Measurements from ENCODE around the gene SKI. TPM values are rescaled to one million over a fixed set of nuclear protein-coding genes. Genes with fewer than 3 reads are reported as not detected.
"Not testable (repeated sequence)": the region's sequence is repeated elsewhere in the genome, so short reads cannot be mapped to it uniquely, and the experiment has no call there.

SKI gene
- total RNA-seq, 1 donor from 2014 or later: 108 TPM

DNA sequence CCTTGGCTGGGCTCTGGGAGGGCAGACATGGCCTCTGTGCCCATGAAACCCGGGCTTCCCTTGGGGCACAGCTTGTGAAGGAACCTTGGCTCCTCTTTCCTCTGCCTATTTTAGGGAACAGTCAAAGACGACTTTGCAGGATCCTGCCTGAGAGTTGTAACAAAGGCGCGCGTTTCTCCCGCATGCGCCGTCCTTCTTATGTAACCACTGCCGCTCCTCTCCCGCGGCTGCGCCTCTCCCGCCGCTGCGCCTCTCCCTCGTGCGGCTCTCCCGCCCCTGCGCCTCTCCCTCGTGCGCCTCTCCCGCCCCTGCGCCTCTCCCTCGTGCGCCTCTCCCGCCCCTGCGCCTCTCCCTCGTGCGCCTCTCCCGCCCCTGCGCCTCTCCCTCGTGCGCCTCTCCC lies 103.5 kb downstream of the SKI start:
- DNase-seq (ENCODE audit: low spot score); intact Hi-C loops (cut with DNase I): not testable (repeated sequence)

DNA sequence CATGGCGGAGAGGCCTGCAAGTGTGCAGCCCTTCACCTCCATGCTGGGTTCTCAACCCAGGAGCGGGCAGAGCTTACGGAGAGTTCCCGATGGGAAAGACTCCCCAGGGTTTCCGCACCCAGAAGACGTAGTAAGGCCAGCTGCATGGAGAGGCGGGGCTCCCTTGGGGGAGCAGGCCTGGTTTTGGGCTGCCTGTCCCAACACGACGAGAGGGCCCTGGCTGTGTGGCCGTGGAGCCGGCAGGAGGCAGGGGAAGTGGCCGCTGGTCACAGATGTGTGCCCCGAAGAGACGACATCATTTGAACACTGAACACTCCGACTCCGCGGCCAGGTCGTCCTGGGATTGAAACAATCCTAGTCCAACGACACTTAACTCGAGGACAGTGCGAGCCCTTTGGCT lies 106.2 kb downstream of the SKI start:
- intact Hi-C loops (cut with DNase I): no loop called here
- ATAC-seq: no peak
- DNase-seq (ENCODE audit: low spot score): no peak

More for the DNA sequence above, 103.5 kb downstream of the SKI start:
- not testable (repeated sequence) for ATAC-seq

DNA sequence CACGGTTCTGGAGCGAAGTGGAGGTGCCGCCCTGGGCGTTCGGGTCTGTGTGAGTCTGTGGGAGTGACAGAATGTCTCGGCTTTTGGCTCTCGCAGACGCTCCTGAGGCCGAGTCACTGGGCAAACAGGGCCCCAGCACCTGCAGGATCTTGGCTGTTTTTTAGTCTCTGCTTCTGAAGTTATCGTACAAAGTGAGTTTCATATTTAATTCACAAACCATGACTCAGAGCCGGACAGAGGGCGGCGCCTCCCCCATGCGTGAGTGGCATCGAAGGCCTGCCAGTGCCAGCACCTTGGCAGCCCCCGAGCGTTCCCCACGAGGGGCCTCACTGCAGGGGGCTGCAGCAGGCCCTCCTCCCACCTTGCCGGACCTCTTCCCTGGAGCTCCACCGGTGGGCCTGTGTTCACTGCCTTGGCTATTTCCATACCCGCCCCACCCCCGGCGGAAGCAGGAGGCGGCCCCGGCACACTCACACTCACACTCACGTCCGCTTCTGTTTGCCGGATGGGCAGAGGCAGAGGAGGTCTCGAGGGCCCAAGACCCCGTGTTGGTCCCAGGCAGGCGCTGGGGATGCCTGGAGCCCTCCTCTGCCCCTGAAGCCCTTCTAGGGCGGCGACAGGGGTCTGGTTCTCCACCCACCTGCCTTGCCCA lies 106.9 kb downstream of the SKI start:
- ATAC-seq (no peak), DNase-seq (ENCODE audit: low spot score) (no peak)
- intact Hi-C loops (cut with DNase I): no loop called here

DNA sequence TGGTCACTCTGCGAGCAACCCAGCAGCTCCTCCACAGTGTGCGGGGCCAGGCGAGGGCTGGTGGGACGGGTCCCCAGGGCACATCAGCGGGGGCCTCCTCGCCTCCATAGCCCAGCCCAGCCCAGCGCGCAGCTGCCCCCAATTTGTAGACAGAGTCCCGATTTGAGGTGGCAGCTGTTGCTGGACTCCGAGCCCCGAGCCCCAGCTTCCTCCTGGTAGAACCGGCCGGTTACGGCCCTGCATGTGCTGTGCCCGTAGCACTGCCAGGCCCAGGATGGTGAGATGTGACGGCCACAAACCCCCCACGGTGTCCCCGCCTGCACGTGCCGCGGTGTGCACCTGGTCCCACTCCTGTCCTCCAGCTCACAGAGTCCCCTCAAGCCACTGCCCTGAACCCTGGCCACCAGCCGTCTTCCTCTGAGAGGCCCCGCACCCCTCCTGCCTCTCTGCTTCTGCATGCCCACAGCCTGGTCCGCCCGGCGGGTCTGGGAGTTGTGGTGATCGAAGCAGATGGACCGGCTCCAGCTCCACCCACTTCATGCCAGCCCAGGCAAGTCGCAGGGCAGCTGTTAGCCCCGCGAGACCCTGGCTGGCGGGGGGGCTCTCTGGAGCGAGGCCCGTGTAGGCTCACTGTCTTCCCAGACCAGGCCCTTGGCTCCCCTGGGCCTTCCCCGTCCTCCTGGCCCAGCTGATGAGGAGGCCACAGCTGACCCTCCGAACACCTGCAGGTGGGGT lies 107.8 kb downstream of the SKI start:
- ATAC-seq (no peak), DNase-seq (ENCODE audit: low spot score) (no peak)
- intact Hi-C loops (cut with DNase I): no loop called here

DNA sequence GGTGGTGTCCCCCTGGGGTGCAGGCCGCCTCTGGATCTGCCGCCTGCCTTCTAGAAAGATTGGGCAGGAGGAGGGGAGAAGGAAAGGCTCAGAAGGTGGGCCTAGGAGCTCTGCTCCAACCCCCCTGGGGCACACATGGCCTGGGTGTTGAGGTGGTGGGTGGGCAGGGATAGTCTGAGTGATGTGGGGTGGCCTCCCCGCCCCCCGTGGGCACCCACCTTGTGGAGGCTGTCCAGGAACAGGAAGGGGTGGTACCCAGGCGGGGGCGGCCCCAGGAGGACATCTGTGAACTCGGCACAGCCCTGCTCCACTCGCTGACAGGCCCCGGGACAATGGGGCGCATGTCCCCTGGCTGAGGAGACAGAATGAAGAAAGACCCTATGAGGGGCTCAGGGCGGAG lies 108.4 kb downstream of the SKI start:
- intact Hi-C loops (cut with DNase I): no loop called here
- DNase-seq (ENCODE audit: low spot score) (no peak), ATAC-seq (no peak)

DNA sequence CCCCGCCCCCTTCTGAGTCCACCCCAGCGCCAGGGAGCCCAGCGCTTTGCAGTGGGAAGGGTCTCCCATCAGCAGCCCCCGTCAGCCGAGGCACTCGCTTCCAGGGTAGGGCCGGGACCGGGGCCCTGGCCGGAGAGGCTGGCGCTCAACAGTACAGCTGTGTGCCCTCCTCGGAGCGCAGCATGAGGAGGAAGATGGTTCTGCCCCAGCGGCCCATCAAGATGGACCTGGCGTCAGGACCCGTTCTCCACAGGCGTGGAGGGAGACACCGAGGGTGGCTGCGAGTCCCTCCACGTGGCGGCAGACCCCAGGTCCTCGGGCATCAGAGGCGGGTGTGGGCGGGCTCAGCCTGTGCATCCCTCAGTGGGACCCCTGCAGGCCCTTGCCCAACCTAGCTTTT lies 109.0 kb downstream of the SKI start:
- DNase-seq (ENCODE audit: low spot score) (no peak), ATAC-seq (no peak)
- intact Hi-C loops (cut with DNase I): no loop called here

DNA sequence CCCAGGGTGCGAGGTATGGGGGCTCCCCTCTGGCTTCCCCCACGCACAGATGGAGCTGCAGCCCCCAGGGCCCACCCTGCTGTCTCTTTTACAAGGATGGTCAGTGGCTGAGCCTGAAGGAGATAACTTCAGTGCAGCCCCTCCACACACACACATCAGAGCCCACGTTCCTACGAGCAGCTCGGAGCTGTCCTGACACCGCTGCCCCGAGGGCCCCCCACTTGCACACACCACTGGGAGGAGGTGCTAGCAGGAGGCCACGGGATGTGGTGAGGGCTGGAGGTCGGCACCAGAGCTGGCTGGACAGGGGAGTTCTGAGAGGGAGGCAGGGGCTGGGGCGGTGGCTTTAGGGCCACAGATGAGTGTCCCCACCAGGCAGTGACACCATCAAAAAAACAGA lies 109.4 kb downstream of the SKI start:
- ATAC-seq: no peak
- DNase-seq (ENCODE audit: low spot score): no peak
- intact Hi-C loops (cut with DNase I): no loop called here

DNA sequence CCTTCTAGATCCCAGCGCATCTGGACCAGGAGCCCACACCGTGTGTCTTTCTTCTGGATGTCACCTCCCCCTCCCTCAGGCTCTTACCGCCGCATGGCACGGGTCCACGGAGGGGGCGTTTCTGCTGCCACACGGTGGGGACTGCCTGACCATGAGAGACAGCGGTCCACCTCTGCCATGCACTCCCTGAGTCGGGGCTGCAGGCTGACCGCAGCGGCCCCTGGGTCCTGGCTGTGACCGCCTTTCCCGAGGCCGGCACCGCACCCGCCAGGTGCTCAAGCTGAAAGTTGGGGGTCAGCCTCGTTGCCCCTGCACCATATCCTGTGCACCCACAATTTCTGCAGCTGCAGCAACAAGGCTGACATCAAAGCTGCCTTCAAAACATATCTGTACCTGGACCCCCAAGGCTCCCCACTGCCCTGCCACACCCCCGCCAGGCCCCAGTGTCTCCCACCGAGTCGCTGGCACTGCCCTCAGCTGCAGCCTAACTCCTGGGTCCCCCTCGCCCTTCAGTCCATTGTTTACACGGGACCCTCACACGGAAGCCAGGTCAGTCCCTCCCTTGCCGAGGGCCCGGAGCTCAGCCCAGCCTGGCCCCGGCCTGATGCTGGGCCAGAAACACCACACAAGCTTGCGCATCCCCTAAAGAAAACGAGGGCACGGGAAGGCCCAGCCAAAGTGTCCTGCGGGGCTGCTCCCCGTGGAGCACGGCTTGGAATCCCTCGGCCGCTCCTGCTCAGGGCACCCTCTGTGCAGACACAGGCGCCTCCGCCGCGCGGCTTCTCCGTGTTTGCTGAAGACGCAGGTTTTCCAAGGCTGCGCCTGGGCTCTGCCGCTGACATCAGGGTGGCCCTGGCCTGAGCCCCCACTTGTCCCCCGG lies 111.3 kb downstream of the SKI start:
- DNase-seq (ENCODE audit: low spot score) (no peak), ATAC-seq (no peak)
- intact Hi-C loops (cut with DNase I): no loop called here

DNA sequence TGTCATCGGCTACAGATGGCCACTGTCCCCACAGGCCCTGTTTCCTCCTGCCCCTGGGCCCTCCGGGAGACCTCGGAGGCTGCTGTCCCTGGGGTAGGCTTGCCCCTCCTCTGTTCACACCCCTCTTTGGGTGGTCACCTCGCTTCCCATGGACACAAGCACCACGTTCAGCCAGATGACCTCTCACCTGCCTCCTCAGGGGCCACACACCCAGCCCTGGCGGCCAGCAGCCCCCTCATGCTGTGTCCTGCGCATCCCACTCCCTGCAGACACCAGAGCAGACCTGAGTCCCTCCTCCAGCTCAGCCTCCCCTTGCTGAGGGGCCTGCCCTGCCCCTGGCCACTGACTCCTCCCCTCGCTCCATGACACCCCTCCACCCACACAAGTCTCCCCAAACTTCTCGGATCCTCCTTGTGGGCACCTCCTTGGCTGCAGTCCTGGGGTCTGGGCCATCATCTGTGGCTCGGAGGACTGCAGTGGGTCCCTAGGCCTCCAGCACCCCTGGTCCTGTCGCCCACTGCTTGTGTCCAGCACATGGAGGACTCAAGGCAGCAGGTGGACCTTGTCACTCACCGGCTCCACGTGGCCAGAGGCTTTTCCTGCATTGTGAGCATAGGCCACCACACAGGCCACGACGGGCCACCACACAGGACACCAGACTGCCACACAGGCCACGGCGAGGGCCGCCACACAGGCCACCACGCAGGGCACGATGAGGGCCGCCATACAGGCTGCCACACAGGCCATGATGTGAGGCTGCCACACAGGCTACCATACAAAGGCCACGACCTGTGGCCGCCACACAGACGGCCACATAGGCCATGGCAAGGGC lies 112.2 kb downstream of the SKI start:
- intact Hi-C loops (cut with DNase I): no loop called here

DNA sequence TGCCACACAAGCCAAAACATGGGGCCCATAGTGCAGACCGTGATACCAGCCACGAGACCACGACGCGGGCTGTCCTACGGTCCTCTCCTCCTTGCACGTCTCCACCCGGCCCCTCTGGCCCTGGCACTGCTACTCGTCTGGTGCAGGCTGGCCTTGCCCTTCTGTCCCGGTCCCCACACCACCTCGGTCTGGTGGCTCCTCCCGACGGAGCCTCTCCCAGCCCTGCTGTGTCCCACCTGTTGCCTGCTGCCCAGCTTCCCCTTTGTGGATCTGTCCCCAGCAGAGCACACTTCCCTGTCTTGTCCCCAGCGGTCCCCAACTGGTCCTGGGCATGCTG lies 112.8 kb downstream of the SKI start:
- ATAC-seq: no peak
- intact Hi-C loops (cut with DNase I): no loop called here
- DNase-seq (ENCODE audit: low spot score): no peak

More for the DNA sequence above, 112.2 kb downstream of the SKI start:
- no peak for ATAC-seq
- no peak for DNase-seq (ENCODE audit: low spot score)

DNA sequence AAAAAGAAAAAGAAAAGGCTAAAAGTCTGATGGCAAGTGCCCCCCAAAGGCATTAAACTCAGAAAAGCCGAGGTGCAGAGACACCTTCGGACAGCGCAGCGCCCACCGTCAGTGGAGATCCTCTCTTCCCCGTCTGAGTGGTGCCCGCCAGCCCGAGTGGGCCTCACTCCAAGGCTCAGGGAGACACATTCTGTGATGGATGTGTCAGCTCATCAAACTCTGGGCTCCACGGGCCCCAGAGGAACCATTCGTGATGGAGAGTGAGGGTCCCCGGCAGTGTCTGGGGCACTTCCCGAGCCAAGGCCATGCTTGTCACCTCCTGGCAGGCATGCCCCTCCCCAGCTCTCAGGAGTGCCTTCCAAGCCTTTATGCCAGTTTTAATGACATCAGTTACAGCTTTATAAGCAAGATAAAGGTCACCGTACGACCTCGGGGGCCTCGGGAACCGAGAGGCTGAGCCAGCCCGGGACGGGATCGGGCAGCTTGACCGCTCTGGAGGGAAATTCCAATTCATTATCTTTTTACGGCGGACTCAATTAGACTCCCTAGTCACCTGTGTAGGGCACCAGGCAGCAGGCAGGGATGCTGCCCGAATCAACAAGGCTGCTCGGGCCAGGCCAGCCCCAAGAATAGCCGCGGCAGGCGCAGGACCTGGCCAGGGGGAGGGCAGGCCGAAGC lies 113.7 kb downstream of the SKI start:
- ATAC-seq (no peak), DNase-seq (ENCODE audit: low spot score) (no peak)
- intact Hi-C loops (cut with DNase I): no loop called here

DNA sequence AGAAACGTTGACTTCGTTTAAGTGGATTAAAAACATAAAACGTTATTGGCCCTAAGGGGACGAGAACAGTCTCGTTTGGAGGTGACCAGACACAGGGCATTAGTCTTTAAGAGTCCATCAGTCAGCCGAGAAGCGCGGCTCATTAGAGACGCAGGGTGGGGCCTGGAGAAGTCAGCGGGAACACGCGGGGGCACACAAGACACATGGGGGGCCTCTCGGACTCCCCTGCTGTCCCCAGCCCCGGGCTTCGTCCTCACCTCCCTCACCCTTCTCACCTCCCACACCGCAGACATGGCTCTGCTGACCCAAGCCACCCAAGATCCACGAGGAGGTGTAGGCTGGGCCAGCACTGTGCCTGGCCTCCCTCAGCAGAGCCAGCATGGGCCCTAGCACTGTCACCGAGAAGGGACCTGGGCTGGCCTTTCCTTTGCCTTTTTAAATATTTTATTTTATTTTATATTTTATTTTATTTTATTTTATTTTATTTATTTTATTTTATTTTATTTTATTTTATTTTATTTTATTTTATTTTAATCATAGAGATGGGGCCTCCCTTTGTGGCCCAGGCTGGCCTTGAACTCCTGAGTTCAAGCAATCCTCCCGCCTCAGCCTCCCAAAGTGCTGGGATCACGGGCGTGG lies 114.4 kb downstream of the SKI start:
- intact Hi-C loops (cut with DNase I): no loop called here
- no peak for DNase-seq (ENCODE audit: low spot score)
- no peak for ATAC-seq

DNA sequence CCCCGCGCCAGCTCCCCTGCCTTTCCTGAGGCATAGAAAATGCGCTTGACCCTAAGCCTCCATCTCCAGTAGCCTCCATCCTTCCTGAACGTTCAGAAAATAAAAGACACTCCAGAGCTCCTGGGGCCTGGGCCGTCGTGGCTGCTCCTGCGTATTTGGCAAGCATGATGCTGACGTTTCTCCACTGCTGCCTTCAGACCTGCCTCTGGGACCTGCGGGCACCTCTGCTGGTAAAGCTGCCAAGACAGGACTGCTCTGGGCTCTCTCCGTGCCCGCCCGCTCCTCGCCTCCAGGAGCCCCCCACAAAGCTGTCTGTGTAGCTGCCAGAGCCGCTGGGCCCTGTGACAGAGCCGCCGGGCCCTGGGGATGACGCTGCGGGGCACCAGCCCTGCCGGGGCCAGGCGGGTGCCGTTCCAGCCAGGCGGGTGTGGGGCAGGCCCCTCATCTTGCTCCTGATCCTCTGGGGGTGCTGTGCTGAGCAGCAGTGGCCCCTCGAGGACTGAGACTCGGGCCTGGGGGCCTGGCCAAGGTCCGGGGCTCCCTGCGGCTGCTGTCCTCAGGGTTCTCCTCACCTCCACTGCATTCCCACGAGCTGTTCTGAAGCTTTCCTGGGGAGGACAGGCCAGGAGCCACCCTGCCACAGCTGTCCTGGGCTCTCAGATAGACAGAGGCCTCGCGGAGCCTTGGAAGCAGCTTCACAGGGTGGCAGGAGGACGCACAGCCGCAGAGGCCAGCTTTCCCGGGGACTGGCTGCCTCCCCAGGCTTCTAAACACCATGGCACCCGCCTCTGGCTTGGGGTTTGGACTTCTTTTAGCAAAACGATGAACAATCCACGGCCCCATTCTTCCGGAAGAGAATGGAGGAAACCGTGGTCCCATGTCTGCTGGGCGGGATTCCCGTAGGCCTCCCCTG lies 115.2 kb downstream of the SKI start:
- intact Hi-C loops (cut with DNase I): no loop called here
- DNase-seq (ENCODE audit: low spot score): no peak
- no peak for ATAC-seq

DNA sequence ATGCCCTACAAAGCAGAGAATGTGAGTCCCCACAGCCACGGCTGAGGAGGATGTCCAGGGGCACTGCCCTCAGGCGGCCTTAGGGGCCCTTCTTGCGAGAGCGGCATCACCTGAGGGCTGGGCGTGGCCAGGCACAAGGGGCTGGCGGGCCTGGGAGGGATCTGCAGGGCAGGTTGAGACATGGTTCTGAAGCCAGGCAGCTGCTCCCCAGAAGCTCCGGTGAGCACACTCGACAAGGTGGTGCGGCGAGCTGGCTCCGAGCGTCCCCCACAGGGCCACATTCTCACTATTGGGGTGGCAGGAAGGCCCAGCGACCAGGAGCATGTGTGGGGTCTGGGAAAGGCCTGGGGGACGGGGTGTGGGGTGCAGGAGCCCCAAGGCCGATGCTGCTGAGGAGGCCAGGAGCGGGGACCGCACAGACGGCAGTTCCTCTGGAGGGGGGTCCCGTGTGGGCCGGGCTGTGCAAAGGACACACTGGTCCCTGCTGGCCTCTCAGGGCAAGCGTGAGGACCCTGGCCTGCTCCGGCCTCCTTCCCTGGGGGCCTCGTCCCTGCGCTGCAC lies 116.1 kb downstream of the SKI start:
- peak; percentile 52 for DNase-seq (ENCODE audit: low spot score)
- intact Hi-C loops (cut with DNase I): no loop called here
- ATAC-seq: no peak

DNA sequence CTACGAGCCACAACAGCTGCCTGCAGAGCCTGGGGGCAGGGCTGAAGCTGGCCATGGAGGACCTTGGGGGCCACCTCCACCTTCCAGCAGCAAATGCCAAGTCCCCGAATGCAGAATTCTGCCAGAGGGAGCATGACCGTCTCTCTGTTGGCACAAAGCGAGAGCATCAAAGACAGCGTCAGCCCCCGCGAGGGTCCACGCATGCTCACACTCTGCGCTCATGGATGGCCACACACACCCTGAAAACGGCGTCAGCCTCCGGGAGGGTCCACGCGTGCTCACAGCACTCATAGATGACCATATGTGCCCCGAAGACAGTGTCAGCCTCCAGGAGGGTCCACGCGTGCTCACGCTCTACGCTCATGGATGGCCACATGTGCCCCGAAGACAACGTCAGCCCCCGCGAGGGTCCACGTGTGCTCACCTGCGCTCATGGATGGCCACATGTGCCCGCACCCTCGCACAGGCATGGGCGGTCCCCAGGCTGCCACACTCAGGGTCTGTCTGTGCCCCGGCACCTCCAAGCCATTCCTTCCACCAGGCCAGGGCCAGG lies 116.7 kb downstream of the SKI start:
- DNase-seq (ENCODE audit: low spot score): peak; percentile 50
- no peak for ATAC-seq
- intact Hi-C loops (cut with DNase I): no loop called here

DNA sequence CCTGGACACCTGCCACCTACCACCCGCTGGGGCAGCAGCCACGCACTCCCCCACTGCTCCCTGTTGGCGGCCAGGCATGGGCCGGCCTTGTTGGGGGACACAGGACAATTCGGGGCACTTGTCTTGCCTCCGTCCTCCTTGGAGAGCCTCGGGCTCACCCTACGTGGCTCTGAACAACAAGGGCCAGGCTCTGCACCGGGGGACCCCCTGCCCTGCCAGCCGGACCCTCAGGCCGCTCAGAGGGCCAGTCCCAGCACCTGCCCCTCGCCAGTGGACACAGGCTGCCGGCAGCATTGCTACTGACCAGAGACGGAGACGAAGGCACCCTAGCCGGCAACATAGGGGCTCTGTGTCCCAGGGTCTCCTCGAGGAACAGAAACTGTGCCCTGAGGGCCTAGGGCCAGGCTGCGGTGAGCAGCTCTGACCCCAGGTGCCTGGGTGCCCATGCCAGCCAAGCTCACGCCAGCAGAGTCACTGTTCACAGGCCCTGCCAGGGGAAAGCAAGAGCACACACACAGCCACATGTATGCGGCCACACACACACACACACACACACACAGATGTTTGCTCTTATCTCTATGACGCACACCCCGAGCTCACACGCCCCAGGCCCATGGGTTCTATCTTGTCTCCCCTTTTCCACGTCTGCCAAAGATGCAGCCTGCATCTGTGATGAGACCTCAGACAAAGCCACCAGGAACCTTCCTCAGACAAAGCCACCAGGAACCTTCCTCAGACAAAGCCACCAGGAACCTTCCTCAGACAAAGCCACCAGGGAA lies 117.4 kb downstream of the SKI start:
- no peak for ATAC-seq
- intact Hi-C loops (cut with DNase I): no loop called here
- DNase-seq (ENCODE audit: low spot score): peak; percentile 41
